Activated naive CD4-positive, alpha-beta T cell treated with anti-CD3 and anti-CD28 coated beads, Interleukin-2, amount 50 U/mL, for 24 hours (primary cell): ENCODE data around the gene PNPLA1.

Experiments
- H3K27ac Mint-ChIP-seq: one replicate; pipeline ENCODE4 v1.8.0; 2021; ENCODE audit warnings: mild to moderate bottlenecking, mixed read lengths
- H3K27me3 Mint-ChIP-seq: one replicate; pipeline ENCODE4 v1.8.0; 2021; ENCODE audit warnings: mixed read lengths
- H3K36me3 Mint-ChIP-seq: one replicate; pipeline ENCODE4 v1.8.0; 2021; ENCODE audit warnings: mixed read lengths
- H3K4me1 Mint-ChIP-seq: one replicate; pipeline ENCODE4 v1.8.0; 2021; ENCODE audit warnings: mixed read lengths
- H3K4me3 Mint-ChIP-seq: one replicate; pipeline ENCODE4 v1.8.0; 2021; ENCODE audit warnings: mild to moderate bottlenecking, mixed read lengths
- H3K9me3 Mint-ChIP-seq: one replicate; pipeline ENCODE4 v1.8.0; 2021; ENCODE audit warnings: mixed read lengths

Gene PNPLA1

DNA sequence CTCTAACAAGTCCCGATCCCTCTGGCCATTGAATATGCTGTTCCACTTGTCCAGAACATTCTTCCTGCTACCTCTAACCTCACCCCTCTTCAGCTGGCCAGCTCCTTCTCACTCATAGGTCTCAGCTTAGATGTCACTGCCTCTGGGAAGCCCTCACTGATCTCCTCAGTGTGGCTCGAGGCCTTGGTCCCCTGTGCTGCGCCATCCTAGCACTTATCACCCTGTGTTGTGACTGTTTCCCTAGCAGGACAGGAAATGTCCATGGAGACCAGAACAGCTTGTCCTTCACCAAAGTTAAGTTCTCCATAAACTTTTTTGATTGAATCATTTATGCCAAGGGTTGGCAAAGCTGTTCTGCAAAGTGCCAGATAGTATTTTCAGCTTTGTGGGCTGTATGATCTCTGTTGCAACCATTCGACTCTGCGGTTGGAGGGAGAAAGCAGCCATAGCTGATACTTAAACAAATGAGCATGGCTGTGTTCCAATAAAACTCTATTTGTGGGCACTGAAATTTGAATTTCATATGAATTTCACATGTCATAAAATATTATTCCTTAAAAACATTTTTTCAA is 73.3 kb downstream of the PNPLA1 start:
- H3K36me3 Mint-ChIP-seq: no peaks in the 10 kb centered on the region
- H3K27me3 Mint-ChIP-seq: peaks cover 5% of the 10 kb centered on the region
- H3K9me3 Mint-ChIP-seq: no peaks in the 10 kb centered on the region
- H3K4me1 Mint-ChIP-seq: peaks cover 4% of the 10 kb centered on the region
- H3K4me3 Mint-ChIP-seq: no peak overlapping the region
- no peak overlapping the region for H3K27ac Mint-ChIP-seq

DNA sequence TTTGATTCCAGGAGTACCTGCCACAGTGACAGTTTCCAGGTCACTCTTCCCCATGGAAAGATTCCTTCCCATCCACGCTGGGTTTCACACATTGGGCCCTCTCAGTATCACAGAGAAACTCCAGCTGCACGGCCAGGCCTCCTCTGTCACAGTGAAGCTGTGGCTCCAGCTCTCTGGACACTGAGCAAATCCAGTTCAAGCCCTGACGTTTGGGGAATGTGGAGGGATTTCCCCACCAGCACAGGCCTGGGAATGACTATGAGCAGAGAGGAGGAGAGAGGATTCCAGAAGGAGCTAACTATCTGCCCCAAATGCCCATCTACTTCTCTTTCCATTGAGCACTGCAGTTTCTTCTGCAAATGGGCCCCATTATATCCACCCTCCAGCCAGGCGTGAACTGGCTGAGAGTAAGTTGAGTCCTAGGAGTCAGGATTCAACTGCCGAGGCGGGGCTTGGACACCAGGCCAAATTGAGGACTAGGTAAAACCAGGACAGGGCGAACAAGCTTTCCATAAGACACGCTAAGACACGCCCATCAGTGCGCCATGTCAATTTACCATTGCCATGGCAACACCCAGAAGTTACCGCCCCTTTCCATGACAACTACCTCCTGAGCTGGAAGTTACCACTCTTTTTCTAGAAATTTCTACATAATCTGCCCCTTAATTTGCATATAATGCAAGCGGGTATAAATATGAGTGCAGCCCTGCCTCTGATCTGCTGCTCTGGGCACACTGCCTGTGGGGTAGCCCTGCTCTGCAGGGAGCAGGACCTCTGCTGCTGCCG is 76.0 kb downstream of the PNPLA1 start:
- H3K9me3 Mint-ChIP-seq: no peaks in the 10 kb centered on the region
- peaks cover 2% of the 10 kb centered on the region for H3K4me1 Mint-ChIP-seq
- peaks cover under 1% of the 10 kb centered on the region for H3K27me3 Mint-ChIP-seq
- H3K27ac Mint-ChIP-seq: no peak overlapping the region
- H3K36me3 Mint-ChIP-seq: no peaks in the 10 kb centered on the region
- H3K4me3 Mint-ChIP-seq: no peak overlapping the region

DNA sequence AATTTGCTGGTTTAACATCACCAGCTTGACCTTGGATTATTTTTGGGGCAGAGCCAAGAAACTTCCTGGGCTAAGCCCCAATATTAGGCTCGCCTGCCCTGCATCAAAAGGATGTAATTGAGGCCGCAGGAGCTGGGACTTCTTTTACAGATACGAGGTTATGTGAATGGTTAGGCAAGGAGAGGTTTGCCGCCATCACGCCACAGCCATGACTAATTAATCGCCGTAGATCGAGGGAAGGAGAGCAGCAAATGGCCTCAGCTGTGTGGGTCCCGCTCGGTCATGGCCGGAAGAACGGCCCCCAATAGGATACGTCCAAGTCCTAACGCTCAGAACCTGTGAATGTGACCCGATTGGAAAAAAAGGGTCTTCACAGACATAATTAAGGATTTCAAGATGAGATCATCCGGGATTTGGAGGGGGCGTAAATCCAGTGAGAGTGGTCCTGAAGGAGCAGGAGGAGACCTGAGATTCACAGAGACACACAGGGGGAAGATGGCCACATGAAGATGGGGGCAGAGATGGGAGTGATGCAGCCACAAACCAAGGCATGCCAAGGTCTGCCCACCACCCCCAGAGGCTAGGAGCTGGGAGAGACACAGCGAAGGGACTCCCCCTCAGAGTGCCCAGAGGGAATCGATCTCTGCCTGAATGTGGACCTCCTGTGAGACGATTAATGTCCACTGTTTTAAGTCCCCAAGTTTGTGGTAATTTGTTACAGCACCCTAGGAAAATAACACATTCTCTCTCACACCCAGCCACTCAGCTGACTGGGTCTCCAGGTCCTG is 76.8 kb downstream of the PNPLA1 start:
- no peaks in the 10 kb centered on the region for H3K36me3 Mint-ChIP-seq
- H3K4me3 Mint-ChIP-seq: no peak overlapping the region
- no peaks in the 10 kb centered on the region for H3K9me3 Mint-ChIP-seq

DNA sequence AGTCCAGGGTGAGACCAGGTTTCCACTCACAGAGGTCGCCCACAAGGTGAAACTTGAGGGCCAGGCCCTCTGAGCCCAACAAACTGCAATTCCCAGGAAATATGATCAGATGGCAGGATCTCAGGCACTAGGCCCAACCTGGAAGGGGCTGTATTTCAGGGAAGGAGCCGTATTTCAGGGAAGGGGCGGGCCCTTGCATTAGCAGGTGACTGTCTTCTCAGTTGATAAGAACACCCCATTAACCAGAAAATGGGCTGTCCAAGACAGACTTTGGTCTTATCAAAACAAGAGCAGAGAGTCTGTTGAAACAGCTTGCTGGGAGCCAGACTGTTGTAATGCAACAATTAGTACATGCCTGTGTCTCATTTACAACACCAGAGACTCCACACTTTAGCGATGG is 77.8 kb downstream of the PNPLA1 start:
- H3K27ac Mint-ChIP-seq: no peak overlapping the region
- H3K4me1 Mint-ChIP-seq: no peaks in the 10 kb centered on the region
- no peaks in the 10 kb centered on the region for H3K9me3 Mint-ChIP-seq
- H3K4me3 Mint-ChIP-seq: no peak overlapping the region
- no peaks in the 10 kb centered on the region for H3K36me3 Mint-ChIP-seq
- no peaks in the 10 kb centered on the region for H3K27me3 Mint-ChIP-seq

More for the DNA sequence above, 76.8 kb downstream of the PNPLA1 start:
- no peaks in the 10 kb centered on the region for H3K27me3 Mint-ChIP-seq
- no peaks in the 10 kb centered on the region for H3K4me1 Mint-ChIP-seq
- H3K27ac Mint-ChIP-seq: no peak overlapping the region

DNA sequence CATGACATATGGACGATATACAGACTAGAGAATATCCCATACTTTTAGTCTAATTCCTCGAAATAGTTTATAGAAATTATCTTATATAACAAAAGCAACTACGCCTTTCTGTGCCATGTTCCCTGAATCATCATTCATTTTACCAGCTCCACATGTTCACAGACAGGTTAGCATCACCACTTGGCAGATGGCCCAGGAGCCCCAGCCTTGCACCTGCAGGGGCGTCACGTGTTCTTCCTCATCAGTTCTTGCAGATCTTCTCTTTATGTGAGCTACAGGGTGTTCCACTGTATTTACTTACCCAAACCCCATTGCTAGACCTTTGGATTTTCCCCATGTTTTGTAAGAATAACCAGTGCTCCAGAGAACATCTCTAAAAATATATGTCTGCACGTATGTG is 79.4 kb downstream of the PNPLA1 start:
- Mint-ChIP-seq H3K4me3 (no peak overlapping the region), H3K27me3 (peaks cover 2% of the 10 kb centered on the region), H3K27ac (no peak overlapping the region), H3K4me1 (no peaks in the 10 kb centered on the region), H3K36me3 (peaks cover 2% of the 10 kb centered on the region), H3K9me3 (peaks cover 5% of the 10 kb centered on the region)

DNA sequence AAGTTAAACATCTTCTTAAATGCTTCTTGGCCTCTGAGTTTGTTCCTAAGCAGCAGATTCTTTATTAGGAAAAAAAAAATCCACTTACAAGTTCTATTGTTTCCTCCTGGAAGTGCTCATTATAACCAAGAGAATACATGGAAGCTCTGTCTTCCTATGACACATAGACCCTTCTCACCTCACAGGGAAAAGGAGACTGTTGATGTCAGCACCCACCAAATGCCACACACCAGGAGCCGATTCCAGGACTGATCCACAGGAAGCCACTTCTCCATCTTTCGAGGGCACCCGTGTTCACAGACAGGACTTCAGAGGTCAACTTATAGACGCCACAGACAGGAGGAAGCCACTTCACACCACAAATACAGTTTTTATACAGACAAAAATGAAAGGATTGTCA is 80.2 kb downstream of the PNPLA1 start:
- Mint-ChIP-seq H3K4me1 (no peaks in the 10 kb centered on the region), H3K36me3 (peaks cover 2% of the 10 kb centered on the region), H3K27me3 (peaks cover 2% of the 10 kb centered on the region), H3K4me3 (no peak overlapping the region), H3K27ac (no peak overlapping the region), H3K9me3 (peaks cover 5% of the 10 kb centered on the region)

DNA sequence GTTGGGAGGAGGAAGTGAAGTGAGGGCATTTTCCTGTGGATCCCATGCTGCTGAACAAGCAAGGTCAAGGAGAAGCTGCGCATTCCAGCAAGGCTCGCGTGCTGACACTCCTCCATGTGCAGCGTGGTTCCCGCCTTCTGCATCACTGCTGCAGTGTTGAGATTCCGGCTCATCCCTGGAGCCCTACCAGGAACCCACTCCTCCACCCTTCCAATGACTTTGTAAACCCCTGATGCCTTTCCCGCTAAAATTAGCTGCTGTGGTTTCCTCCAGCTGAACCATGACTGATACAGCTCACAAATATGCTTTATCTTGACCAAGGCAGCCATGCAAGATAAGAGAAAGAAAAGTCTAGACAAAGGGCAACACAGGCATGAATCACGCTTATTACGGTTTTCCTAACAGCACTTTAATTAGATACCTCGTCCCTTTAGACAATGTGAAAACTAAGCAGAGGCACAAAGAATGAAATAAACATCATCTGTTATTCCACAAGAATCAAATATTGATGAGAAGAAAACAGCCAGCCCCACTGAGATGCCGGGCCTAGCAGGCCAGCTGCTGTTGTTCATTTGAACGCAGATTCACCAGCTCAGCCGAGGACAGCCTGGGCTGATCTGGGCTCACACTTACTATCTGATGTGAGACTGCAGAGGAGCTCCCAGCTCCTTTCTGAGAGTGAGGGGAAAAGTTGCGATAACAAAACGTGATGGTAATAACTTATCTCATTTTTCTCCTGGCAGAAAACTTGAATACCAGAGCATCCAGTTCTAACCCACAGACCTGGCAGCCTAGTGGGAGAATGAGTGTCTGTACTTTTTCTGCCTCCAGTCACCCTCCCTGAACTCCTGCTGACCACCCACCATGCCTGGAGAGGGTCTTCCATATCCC is 81.1 kb downstream of the PNPLA1 start:
- H3K9me3 Mint-ChIP-seq: peaks cover 5% of the 10 kb centered on the region
- peaks cover 2% of the 10 kb centered on the region for H3K36me3 Mint-ChIP-seq
- no peak overlapping the region for H3K27ac Mint-ChIP-seq
- no peaks in the 10 kb centered on the region for H3K4me1 Mint-ChIP-seq
- no peak overlapping the region for H3K4me3 Mint-ChIP-seq
- H3K27me3 Mint-ChIP-seq: peaks cover 2% of the 10 kb centered on the region

DNA sequence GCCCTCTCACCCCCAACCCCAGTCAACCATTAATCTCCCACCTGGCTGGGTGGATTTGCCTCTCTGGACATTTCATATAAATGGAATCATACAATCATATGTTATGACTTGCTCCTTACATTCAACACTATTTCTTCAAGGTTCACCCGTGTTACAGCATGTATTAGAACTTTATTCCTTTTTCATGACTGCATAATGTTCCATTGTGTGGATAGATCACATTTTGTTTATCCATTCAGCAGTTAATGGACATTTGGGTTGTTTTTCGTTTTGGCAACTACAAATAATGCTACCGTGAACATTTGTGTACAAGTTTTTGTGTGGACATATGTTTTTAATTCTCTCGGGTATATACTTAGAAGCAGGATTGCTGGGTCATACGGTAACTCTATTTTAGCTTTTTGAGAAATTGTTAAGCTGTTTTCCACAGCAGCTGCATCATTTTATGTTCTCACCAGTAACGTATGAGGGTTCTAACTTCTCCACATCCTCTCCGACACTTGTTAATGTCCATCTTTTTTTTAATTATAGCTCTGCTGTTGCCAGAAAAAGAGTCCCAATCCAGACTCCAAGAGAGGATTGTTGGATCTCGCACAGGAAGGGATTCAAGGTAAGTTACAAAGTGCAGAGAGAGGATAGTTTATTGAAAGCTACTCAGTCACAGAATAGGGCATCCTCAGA is 82.8 kb downstream of the PNPLA1 start:
- Mint-ChIP-seq H3K36me3 (peaks cover 2% of the 10 kb centered on the region), H3K27ac (no peak overlapping the region), H3K9me3 (peaks cover 5% of the 10 kb centered on the region), H3K4me3 (no peak overlapping the region), H3K4me1 (peaks cover under 1% of the 10 kb centered on the region), H3K27me3 (peaks cover 2% of the 10 kb centered on the region)

DNA sequence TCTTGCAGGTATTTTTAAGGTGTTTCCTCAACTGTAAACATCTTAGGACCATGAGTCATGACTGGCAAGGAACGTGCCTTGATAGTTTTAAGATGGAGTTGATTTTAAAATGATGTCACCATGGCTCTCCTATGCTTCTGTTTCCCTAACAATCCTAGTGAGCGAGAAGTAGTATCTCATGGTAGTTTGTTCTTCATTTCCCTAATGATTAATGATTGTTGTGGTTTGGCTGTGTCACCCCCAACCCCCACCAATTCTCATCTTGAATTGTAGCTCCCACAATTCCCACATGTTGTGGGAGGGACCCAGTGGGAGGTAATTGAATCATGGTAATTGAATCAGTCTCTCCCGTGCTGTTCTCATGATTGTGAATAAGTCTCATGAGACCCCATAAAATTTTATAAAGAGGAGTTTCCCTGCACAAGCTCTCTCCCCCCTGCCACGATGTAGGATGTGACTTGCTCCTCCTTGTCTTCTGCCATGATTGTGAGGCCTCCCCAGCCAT is 83.6 kb downstream of the PNPLA1 start:
- Mint-ChIP-seq H3K4me1 (peaks cover 5% of the 10 kb centered on the region), H3K36me3 (peaks cover 2% of the 10 kb centered on the region), H3K27ac (no peak overlapping the region), H3K9me3 (peaks cover 5% of the 10 kb centered on the region), H3K4me3 (no peak overlapping the region), H3K27me3 (peaks cover 2% of the 10 kb centered on the region)

DNA sequence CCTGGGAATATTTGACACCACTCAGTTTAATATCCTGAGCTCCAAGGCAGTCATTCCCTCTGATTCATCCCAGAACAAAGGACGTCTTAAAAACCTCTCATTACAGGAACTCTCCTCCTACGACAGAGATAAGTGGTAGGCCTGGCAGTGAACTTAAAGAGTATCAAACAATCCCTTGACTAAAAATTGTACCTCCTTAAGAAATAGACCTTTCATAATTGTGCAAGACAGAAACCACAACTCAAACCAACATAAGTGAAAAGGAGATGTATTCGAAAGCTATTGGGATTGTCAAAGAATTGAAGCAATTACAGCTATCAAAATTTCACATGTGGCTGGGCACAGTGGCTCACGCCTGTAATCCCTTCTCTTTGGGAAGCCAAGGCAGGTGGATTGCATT is 86.0 kb downstream of the PNPLA1 start:
- H3K4me1 Mint-ChIP-seq: peaks cover 6% of the 10 kb centered on the region
- H3K4me3 Mint-ChIP-seq: no peak overlapping the region
- peaks cover 5% of the 10 kb centered on the region for H3K9me3 Mint-ChIP-seq
- no peak overlapping the region for H3K27ac Mint-ChIP-seq
- H3K36me3 Mint-ChIP-seq: peaks cover 2% of the 10 kb centered on the region
- H3K27me3 Mint-ChIP-seq: peaks cover 2% of the 10 kb centered on the region

DNA sequence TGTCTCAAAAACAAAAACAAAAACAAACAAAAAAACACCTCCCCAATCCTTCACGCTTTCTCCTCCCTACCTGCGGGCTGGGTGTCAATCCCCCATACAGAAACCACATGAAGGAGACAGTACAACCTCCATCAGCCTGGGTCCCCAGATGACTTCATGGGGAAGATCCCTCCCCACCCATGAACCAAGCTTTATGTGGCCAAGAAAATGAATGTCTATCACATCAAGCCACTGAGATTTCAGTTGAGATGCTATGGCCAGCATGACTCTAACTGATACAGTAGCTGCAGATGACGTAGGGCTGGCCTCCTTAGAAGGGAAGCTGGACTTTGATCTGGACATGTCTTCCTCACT is 88.0 kb downstream of the PNPLA1 start:
- Mint-ChIP-seq H3K4me1 (peaks cover 8% of the 10 kb centered on the region), H3K27me3 (peaks cover 1% of the 10 kb centered on the region), H3K36me3 (peaks cover 2% of the 10 kb centered on the region), H3K9me3 (peaks cover 3% of the 10 kb centered on the region), H3K4me3 (no peak overlapping the region), H3K27ac (no peak overlapping the region)
